WTC11 (cell line): ENCODE results near the gene HRCT1.
"Not testable (repeated sequence)": the region's sequence is repeated elsewhere in the genome, so short reads cannot be mapped to it uniquely, and the experiment has no call there.

Source experiments
- CBFB ChIP-seq: sonication (generic); formaldehyde crosslinking; IDR thresholded peaks from 2 replicates; pipeline ENCODE4 v1.8.1; 2022; ENCODE audit warnings: mild to moderate bottlenecking, low read depth, missing genetic modification reagents
- CTCF ChIP-seq: fragments of 200-600 bp; IDR thresholded peaks from 2 replicates; pipeline ENCODE4 v1.8.0; 2022; ENCODE audit warnings: antibody characterized with exemption
- NFYB ChIP-seq: sonication (generic); formaldehyde crosslinking; conservative IDR thresholded peaks from 2 replicates; pipeline ENCODE4 v1.8.0; 2022; ENCODE audit warnings: low read depth, missing genetic modification reagents

- TF ChIP-seq CTCF; NFYB (CRISPR knock-in tag); CBFB (CRISPR knock-in tag): not testable (repeated sequence)
These were observed 8.5 kb upstream of the HRCT1 start for GRCh38 chr9:35897376-35898099.
